GM20431 (cell line): Measurements from ENCODE around the gene CACNA1B.

Experiments
- in situ Hi-C: fragments of 300-500 bp; cut with MseI, MboI; formaldehyde crosslinking; loops from one replicate; pipeline ENCODE4 v1.15.0; 2020; ENCODE audit warnings: low sequenced_read_pairs; ENCODE audit not compliant: unreplicated experiment

CACNA1B gene

GRCh38 chr9:138046641-138047301 lies 169.2 kb downstream of the CACNA1B start:
- in situ Hi-C loops: no loop called here

- in situ Hi-C loops: no loop called here
Measured at GRCh38 chr9:138047469-138048040, 170.0 kb downstream of the CACNA1B start.

- in situ Hi-C loops: no loop called here
Measured at GRCh38 chr9:138048184-138048583, 170.6 kb downstream of the CACNA1B start.

GRCh38 chr9:138049085-138049778 lies 171.7 kb downstream of the CACNA1B start:
- in situ Hi-C loops: no loop called here

GRCh38 chr9:138049779-138050471 lies 172.3 kb downstream of the CACNA1B start:
- in situ Hi-C loops: no loop called here

- in situ Hi-C loops: no loop called here
Measured at GRCh38 chr9:138050472-138051330, 173.1 kb downstream of the CACNA1B start.

- in situ Hi-C loops: no loop called here
Measured at GRCh38 chr9:138051586-138052321, 174.2 kb downstream of the CACNA1B start.

GRCh38 chr9:138052322-138052615 lies 174.7 kb downstream of the CACNA1B start:
- in situ Hi-C loops: no loop called here

GRCh38 chr9:138052635-138053320 lies 175.2 kb downstream of the CACNA1B start:
- in situ Hi-C loops: no loop called here

GRCh38 chr9:138053321-138053868 lies 175.8 kb downstream of the CACNA1B start:
- in situ Hi-C loops: no loop called here

- in situ Hi-C loops: no loop called here
Measured at GRCh38 chr9:138053996-138054752, 176.6 kb downstream of the CACNA1B start.

GRCh38 chr9:138057726-138058125 lies 180.1 kb downstream of the CACNA1B start:
- in situ Hi-C loops: no loop called here

GRCh38 chr9:138058181-138058580 lies 180.6 kb downstream of the CACNA1B start:
- in situ Hi-C loops: no loop called here

- in situ Hi-C loops: no loop called here
Measured at GRCh38 chr9:138059196-138059595, 181.6 kb downstream of the CACNA1B start.

- in situ Hi-C loops: no loop called here
Measured at GRCh38 chr9:138060365-138060764, 182.8 kb downstream of the CACNA1B start.

GRCh38 chr9:138060881-138061280 lies 183.3 kb downstream of the CACNA1B start:
- in situ Hi-C loops: no loop called here

- in situ Hi-C loops: no loop called here
Measured at GRCh38 chr9:138061631-138062030, 184.0 kb downstream of the CACNA1B start.

- in situ Hi-C loops: no loop called here
Measured at GRCh38 chr9:138062196-138062595, 184.6 kb downstream of the CACNA1B start.
